ENCODE measurements around the gene PAPOLA. TPM values are rescaled to one million over a fixed set of nuclear protein-coding genes. Genes with fewer than 3 reads are reported as not detected.

The PAPOLA gene
- total RNA-seq, 1 experiment from 2014 or later: 125 TPM

DNA sequence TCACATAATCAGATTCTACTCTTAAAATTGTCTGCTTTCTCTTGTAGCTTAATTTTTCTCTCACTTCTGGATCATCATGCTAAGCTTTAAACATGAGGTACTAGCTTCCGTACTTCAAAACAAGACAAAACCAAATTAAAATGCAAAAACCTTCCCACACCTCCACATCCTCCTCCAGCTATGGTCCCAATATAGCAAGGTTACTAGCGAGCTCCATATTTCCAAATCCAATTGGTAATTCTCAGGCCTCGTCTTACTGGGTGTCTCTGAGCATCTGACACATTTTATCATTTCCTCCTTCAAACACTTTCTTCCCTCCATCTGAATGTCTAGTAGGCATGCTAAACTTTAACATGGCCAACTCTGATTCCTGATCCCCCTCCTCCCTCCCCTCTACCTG, 7.9 kb upstream of the PAPOLA start:
- ATAC-seq (no peak), DNase-seq (ENCODE audit: low read depth, low spot score) (no peak)
- TF ChIP-seq TCF7L2 (IDR thresholded peaks at IDR 0.05; ENCODE audit: low read depth, low read length) (no peak), SIN3A (IDR thresholded peaks at IDR 0.05; ENCODE audit: borderline replicate concordance, insufficient read depth, low read depth, low read length) (no peak), POLR2AphosphoS5 (IDR thresholded peaks at IDR 0.05; ENCODE audit: low read depth, low read length) (no peak)
- TF ChIP-seq, protein P1, sequence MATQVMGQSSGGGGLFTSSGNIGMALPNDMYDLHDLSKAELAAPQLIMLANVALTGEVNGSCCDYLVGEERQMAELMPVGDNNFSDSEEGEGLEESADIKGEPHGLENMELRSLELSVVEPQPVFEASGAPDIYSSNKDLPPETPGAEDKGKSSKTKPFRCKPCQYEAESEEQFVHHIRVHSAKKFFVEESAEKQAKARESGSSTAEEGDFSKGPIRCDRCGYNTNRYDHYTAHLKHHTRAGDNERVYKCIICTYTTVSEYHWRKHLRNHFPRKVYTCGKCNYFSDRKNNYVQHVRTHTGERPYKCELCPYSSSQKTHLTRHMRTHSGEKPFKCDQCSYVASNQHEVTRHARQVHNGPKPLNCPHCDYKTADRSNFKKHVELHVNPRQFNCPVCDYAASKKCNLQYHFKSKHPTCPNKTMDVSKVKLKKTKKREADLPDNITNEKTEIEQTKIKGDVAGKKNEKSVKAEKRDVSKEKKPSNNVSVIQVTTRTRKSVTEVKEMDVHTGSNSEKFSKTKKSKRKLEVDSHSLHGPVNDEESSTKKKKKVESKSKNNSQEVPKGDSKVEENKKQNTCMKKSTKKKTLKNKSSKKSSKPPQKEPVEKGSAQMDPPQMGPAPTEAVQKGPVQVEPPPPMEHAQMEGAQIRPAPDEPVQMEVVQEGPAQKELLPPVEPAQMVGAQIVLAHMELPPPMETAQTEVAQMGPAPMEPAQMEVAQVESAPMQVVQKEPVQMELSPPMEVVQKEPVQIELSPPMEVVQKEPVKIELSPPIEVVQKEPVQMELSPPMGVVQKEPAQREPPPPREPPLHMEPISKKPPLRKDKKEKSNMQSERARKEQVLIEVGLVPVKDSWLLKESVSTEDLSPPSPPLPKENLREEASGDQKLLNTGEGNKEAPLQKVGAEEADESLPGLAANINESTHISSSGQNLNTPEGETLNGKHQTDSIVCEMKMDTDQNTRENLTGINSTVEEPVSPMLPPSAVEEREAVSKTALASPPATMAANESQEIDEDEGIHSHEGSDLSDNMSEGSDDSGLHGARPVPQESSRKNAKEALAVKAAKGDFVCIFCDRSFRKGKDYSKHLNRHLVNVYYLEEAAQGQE (IDR thresholded peaks at IDR 0.05; ENCODE audit: insufficient read depth in 1 of 2, low read depth in 2 of 2, low read length in 1 of 2): no peak
- TF ChIP-seq, protein P2, sequence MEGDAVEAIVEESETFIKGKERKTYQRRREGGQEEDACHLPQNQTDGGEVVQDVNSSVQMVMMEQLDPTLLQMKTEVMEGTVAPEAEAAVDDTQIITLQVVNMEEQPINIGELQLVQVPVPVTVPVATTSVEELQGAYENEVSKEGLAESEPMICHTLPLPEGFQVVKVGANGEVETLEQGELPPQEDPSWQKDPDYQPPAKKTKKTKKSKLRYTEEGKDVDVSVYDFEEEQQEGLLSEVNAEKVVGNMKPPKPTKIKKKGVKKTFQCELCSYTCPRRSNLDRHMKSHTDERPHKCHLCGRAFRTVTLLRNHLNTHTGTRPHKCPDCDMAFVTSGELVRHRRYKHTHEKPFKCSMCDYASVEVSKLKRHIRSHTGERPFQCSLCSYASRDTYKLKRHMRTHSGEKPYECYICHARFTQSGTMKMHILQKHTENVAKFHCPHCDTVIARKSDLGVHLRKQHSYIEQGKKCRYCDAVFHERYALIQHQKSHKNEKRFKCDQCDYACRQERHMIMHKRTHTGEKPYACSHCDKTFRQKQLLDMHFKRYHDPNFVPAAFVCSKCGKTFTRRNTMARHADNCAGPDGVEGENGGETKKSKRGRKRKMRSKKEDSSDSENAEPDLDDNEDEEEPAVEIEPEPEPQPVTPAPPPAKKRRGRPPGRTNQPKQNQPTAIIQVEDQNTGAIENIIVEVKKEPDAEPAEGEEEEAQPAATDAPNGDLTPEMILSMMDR (IDR thresholded peaks at IDR 0.05): no peak
- Histone ChIP-seq H3K27ac (ENCODE audit: low read length) (no peak overlapping the region), H3K4me1 (ENCODE audit: control insufficient read depth, insufficient read depth, low read length) (no peaks in the 10 kb centered on the region), H3K27me3 (ENCODE audit: control insufficient read depth, insufficient read depth, low read length) (no peaks in the 10 kb centered on the region), H3K9me3 (ENCODE audit: control insufficient read depth, insufficient read depth, low read depth, low read length) (no peaks in the 10 kb centered on the region), H3K36me3 (ENCODE audit: control insufficient read depth, insufficient read depth, low read length) (no peaks in the 10 kb centered on the region), H3K4me3 (ENCODE audit: low read depth in 2 of 2, low read length in 2 of 2) (no peak overlapping the region)
- intact Hi-C loops (cut with micrococcal nuclease; ENCODE audit: unreplicated experiment): no loop called here
- POLR2A ChIA-PET: no interaction called here
- no TSS peak for BruUV-seq (replicated peaks)
- in situ Hi-C loops (cut with HindIII; ENCODE audit: low pct_unique_long_range_greater_than_20kb, low sequenced_read_pairs): no loop called here
- CTCF ChIA-PET: no interaction called here

DNA sequence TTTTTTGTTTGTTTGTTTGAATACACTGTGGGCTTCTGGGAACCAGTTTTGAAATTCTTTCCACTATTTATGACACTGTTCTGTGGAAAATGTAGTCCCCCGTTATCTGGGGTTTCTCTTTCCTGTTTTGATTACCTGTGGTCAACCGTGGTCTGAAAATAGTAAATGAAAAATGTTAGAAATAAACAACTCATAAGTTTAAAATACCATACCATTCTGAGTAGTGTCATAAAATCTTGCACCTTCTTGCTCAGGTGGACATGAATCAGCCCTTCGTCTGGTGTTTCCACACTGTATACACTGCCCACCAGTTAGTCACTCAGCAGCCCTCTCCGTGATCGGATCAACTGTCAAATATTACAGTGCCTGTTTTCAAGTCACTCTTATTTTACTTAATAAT, 5.1 kb upstream of the PAPOLA start:
- in situ Hi-C loops (cut with HindIII; ENCODE audit: low pct_unique_long_range_greater_than_20kb, low sequenced_read_pairs) (no loop called here), intact Hi-C loops (cut with micrococcal nuclease; ENCODE audit: unreplicated experiment) (no loop called here)
- DNase-seq (ENCODE audit: low read depth, low spot score): no peak
- no peaks in the 10 kb centered on the region; the same call in 1 of the 2 replicates for H3K36me3 ChIP-seq (ENCODE audit: control insufficient read depth, insufficient read depth, low read length)
- TF ChIP-seq, protein P2 (IDR thresholded peaks at IDR 0.05): no peak
- TF ChIP-seq TCF7L2 (IDR thresholded peaks at IDR 0.05; ENCODE audit: low read depth, low read length) (no peak), SIN3A (IDR thresholded peaks at IDR 0.05; ENCODE audit: borderline replicate concordance, insufficient read depth, low read depth, low read length) (no peak), POLR2AphosphoS5 (IDR thresholded peaks at IDR 0.05; ENCODE audit: low read depth, low read length) (no peak)
- TF ChIP-seq, protein P1 (IDR thresholded peaks at IDR 0.05; ENCODE audit: insufficient read depth in 1 of 2, low read depth in 2 of 2, low read length in 1 of 2): no peak
- ChIA-PET POLR2A (no interaction called here), CTCF (no interaction called here)
- ATAC-seq: no peak
- no TSS peak for BruUV-seq (replicated peaks)
- no peak overlapping the region for H3K4me3 ChIP-seq (ENCODE audit: low read depth in 2 of 2, low read length in 2 of 2)
- H3K27ac ChIP-seq (ENCODE audit: low read length): no peak overlapping the region
- peaks cover 4% of the 10 kb centered on the region; the same call in 1 of the 2 replicates for H3K4me1 ChIP-seq (ENCODE audit: control insufficient read depth, insufficient read depth, low read length)
- H3K9me3 ChIP-seq (ENCODE audit: control insufficient read depth, insufficient read depth, low read depth, low read length): no peaks in the 10 kb centered on the region
- no peaks in the 10 kb centered on the region for H3K27me3 ChIP-seq (ENCODE audit: control insufficient read depth, insufficient read depth, low read length)

Data from Panc1 (cell line).